Liver (tissue), 9 donors: ENCODE results near the gene ZNF503. TPM values are rescaled to one million over a fixed set of nuclear protein-coding genes. Genes with fewer than 3 reads are reported as not detected.

ENCODE experiments used
- DNase-seq: peaks from one replicate; pipeline ENCODE4 v3.0.0-alpha.2; 2017; ENCODE audit warnings: low spot score
- H3K27ac ChIP-seq, 2 donors: one replicate each; pipeline ENCODE4 v1.7.0; 2013; ENCODE audit warnings: inconsistent platforms in 2 of 2, low read length in 2 of 2, control low read depth in 1 of 2, low read depth in 1 of 2, mild to moderate bottlenecking in 1 of 2
- H3K27me3 ChIP-seq, 4 donors: one replicate each; pipeline versions ENCODE4 v1.6.1 to v1.7.0; 2013; ENCODE audit warnings: low read length in 3 of 4, inconsistent platforms in 1 of 4, mild to moderate bottlenecking in 1 of 4, moderate library complexity in 1 of 4; ENCODE audit not compliant: control insufficient read depth in 4 of 4, insufficient read depth in 4 of 4
- H3K36me3 ChIP-seq, 4 donors: one replicate each; pipeline versions ENCODE4 v1.6.1 to v1.7.0; 2013; ENCODE audit warnings: low read length in 3 of 4, mild to moderate bottlenecking in 3 of 4, low read depth in 1 of 4, moderate library complexity in 1 of 4; ENCODE audit not compliant: control insufficient read depth in 4 of 4, insufficient read depth in 3 of 4
- H3K4me1 ChIP-seq, 4 donors: one replicate each; pipeline versions ENCODE4 v1.6.1 to v1.7.0; 2013; ENCODE audit warnings: low read length in 3 of 4, mild to moderate bottlenecking in 3 of 4, moderate library complexity in 1 of 4; ENCODE audit not compliant: control insufficient read depth in 4 of 4, insufficient read depth in 4 of 4
- H3K4me3 ChIP-seq, 3 donors: one replicate each; pipeline versions ENCODE4 v1.6.1 to v1.7.0; 2013; ENCODE audit warnings: low read length in 3 of 3, control low read depth in 1 of 3, low read depth in 1 of 3, mild to moderate bottlenecking in 1 of 3
- H3K9ac ChIP-seq, 2 donors: one replicate each; pipeline ENCODE4 v1.7.0; 2013; ENCODE audit warnings: low read length in 2 of 2, mild to moderate bottlenecking in 2 of 2, moderate library complexity in 2 of 2, control low read depth in 1 of 2, low read depth in 1 of 2
- H3K9me3 ChIP-seq, 4 donors: one replicate each; pipeline versions ENCODE4 v1.6.1 to v1.7.0; 2013; ENCODE audit warnings: low read length in 3 of 4; ENCODE audit not compliant: control insufficient read depth in 4 of 4
- FOXA2 ChIP-seq: IDR thresholded peaks from 2 replicates; pipeline ENCODE4 v1.6.1; 2016; ENCODE audit warnings: antibody characterized with exemption
- GABPA ChIP-seq, 2 donors: IDR thresholded peaks in 1 of 2; conservative IDR thresholded peaks in 1 of 2; 2 replicates each; pipeline ENCODE4 v1.6.1; 2016; ENCODE audit warnings: antibody characterized with exemption in 2 of 2, mild to moderate bottlenecking in 1 of 2, moderate library complexity in 1 of 2
- HNF4A ChIP-seq, 2 donors: conservative IDR thresholded peaks; 2 replicates each; pipeline ENCODE4 v1.6.1; 2016; ENCODE audit warnings: antibody characterized with exemption in 2 of 2, mild to moderate bottlenecking in 2 of 2
- HNF4G ChIP-seq: IDR thresholded peaks from 2 replicates; pipeline ENCODE4 v1.6.1; 2016; ENCODE audit warnings: antibody characterized with exemption
- JUND ChIP-seq, 2 donors: IDR thresholded peaks; 2 replicates each; pipeline ENCODE4 v1.6.1; 2016; ENCODE audit warnings: antibody characterized with exemption in 2 of 2
- RAD21 ChIP-seq, 2 donors: IDR thresholded peaks; 2 replicates each; pipeline ENCODE4 v1.6.1; 2016; ENCODE audit warnings: antibody characterized with exemption in 2 of 2, mild to moderate bottlenecking in 2 of 2
- REST ChIP-seq: IDR thresholded peaks from 2 replicates; pipeline ENCODE4 v1.6.1; 2016; ENCODE audit warnings: antibody characterized with exemption, mild to moderate bottlenecking
- RXRA ChIP-seq, 2 donors: IDR thresholded peaks; 2 replicates each; pipeline ENCODE4 v1.6.1; 2017 to 2018; ENCODE audit warnings: antibody characterized with exemption in 2 of 2, mild to moderate bottlenecking in 1 of 2
- SP1 ChIP-seq: IDR thresholded peaks from 2 replicates; pipeline ENCODE4 v1.6.1; 2018; ENCODE audit warnings: antibody characterized with exemption, mild to moderate bottlenecking
- TAF1 ChIP-seq: conservative IDR thresholded peaks from 2 replicates; pipeline ENCODE4 v1.6.1; 2016; ENCODE audit warnings: antibody characterized with exemption, mild to moderate bottlenecking
- YY1 ChIP-seq: IDR thresholded peaks from 2 replicates; pipeline ENCODE4 v1.6.1; 2016; ENCODE audit warnings: antibody characterized with exemption, mild to moderate bottlenecking
- WGBS: extraction: QIAGEN DNeasy Blood & Tissue Kit; methylation state at CpG from one replicate; pipeline ENCODE4 v1.1.7; 2013; 5-methylcytosine and 5-hydroxymethylcytosine counted together
- polyA plus RNA-seq, 2 donors: library from polyadenylated mRNA; stranded (reverse) in 1 of 2; unstranded in 1 of 2; fragments of 200-250 nt in 1 of 2; fragments of >200 nt in 1 of 2; fragmentation: Nextera tagmentation in 1 of 2; extraction: Ambion mirVana in 1 of 2; gene quantifications; one replicate each; pipeline versions ENCODE4 v1.2.1 to v1.2.3, GENCODE V29; 2013 to 2015
- total RNA-seq, 2 donors: library from RNA; depleted of rRNA; stranded (reverse); fragments of >200 nt; gene quantifications; one replicate each; pipeline ENCODE4 v1.2.3, GENCODE V29; 2014
- TF ChIP-seq, protein P1 (sequence below): IDR thresholded peaks from 2 replicates; pipeline ENCODE4 v1.6.1; 2016; ENCODE audit warnings: antibody characterized with exemption
- TF ChIP-seq, protein P2 (sequence below): fragments of 150-350 bp; IDR thresholded peaks from 2 replicates; pipeline ENCODE4 v1.5.1; 2017; ENCODE audit warnings: improper control_type of control experiment, low read depth, low read length; ENCODE audit not compliant: missing input control
- donor health status: healthy.
- donor health status: healthy.
- donor health status: healthy.
- donor health status: healthy.
- donor health status: healthy.

The ZNF503 gene
- total and polyA plus RNA-seq, 4 donors: 1.6 to 5.2 (median 2.0) TPM

GRCh38 chr10:75439811-75440210 is 38.2 kb upstream of the ZNF503 start (continued):
- TF ChIP-seq GABPA (IDR thresholded peaks at IDR 0.05 in 1 of 2, conservative IDR thresholded peaks at IDR 0.05 in 1 of 2): no peak

DNA sequence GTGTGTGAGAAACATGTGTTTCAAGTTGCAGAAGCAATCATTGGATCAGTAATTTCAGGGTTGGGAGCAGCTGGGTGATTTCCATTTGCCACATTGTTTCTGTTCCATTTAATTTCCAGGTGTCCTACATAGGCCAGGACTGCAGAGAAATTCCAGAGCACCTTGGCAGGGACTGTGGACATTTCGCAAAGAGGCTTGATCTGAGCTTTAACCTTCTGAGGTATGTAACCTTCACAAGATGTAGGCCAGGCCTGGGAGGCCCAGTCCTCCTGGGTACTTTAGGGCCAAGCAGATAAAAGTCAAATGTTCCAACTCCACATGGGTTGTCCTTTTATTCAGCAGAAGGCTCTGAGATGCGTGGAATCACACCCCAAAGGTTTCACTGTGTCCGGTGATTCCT is 36.7 kb upstream of the ZNF503 start:
- DNase-seq: no peak
- Histone ChIP-seq H3K27ac (peak overlapping the region in 1 of 2 donors; percentile 14), H3K9me3 (no peaks in the 10 kb centered on the region)

DNA sequence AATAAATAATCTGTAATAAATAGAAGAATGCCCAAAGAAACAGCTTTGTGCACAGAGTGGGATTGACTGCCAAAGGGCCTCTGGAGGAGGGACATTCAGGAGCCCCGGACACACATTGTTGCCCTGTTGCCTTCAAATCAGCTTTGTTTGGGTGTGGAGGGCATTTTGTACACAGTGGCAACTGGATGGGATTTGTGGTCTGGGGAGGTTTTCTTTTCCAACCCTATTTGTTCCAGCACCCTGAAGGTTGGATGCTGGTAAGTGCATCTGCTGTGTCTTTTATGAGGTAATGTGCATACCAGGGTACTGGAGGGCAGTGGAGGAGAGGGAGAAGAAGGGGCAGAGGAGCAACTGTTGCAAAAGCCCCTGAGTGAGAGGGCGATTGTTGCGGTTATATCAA is 36.1 kb upstream of the ZNF503 start:
- Histone ChIP-seq H3K4me3 (no peak overlapping the region), H3K36me3 (no peaks in the 10 kb centered on the region), H3K9ac (no peak overlapping the region), H3K9me3 (no peaks in the 10 kb centered on the region), H3K27me3 (no peaks in the 10 kb centered on the region), H3K27ac (peak overlapping the region in 1 of 2 donors; percentile 14), H3K4me1 (peaks cover 11 to 64% (median 53%) of the 10 kb centered on the region in 4 donors)
- no peak for DNase-seq
- WGBS: 77% methylated on average over 3 of the region's 3 CpGs
- TF ChIP-seq YY1 (peak; percentile 55), HNF4G (no peak)

More for the DNA sequence above, 36.7 kb upstream of the ZNF503 start:
- TF ChIP-seq RXRA (IDR thresholded peaks at IDR 0.05) (peak; percentile 50 to 54), HNF4A (conservative IDR thresholded peaks at IDR 0.05) (peak; percentile 68 to 70), SP1 (peak; percentile 55), FOXA2 (no peak), JUND (IDR thresholded peaks at IDR 0.05) (peak in 1 of 2 donors; percentile 18), RAD21 (IDR thresholded peaks at IDR 0.05) (peak; percentile 20 to 41), REST (no peak)
- TF ChIP-seq, protein P1, sequence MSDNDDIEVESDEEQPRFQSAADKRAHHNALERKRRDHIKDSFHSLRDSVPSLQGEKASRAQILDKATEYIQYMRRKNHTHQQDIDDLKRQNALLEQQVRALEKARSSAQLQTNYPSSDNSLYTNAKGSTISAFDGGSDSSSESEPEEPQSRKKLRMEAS: peak; percentile 25
- H3K4me1 ChIP-seq: peaks cover 10 to 58% (median 48%) of the 10 kb centered on the region in 4 donors
- H3K27me3 ChIP-seq: no peaks in the 10 kb centered on the region
- WGBS: 61% methylated on average over 3 of the region's 3 CpGs
- H3K4me3 ChIP-seq: no peak overlapping the region
- no peaks in the 10 kb centered on the region for H3K36me3 ChIP-seq
- no peak overlapping the region for H3K9ac ChIP-seq

GRCh38 chr10:75436896-75437295 is 35.3 kb upstream of the ZNF503 start:
- H3K9me3 ChIP-seq: no peaks in the 10 kb centered on the region
- TF ChIP-seq HNF4A (conservative IDR thresholded peaks at IDR 0.05) (no peak), TAF1 (no peak), GABPA (IDR thresholded peaks at IDR 0.05 in 1 of 2, conservative IDR thresholded peaks at IDR 0.05 in 1 of 2) (no peak), JUND (IDR thresholded peaks at IDR 0.05) (no peak), RXRA (IDR thresholded peaks at IDR 0.05) (no peak), HNF4G (no peak), RAD21 (IDR thresholded peaks at IDR 0.05) (no peak), REST (no peak)
- TF ChIP-seq, protein P1: no peak
- TF ChIP-seq, protein P2, sequence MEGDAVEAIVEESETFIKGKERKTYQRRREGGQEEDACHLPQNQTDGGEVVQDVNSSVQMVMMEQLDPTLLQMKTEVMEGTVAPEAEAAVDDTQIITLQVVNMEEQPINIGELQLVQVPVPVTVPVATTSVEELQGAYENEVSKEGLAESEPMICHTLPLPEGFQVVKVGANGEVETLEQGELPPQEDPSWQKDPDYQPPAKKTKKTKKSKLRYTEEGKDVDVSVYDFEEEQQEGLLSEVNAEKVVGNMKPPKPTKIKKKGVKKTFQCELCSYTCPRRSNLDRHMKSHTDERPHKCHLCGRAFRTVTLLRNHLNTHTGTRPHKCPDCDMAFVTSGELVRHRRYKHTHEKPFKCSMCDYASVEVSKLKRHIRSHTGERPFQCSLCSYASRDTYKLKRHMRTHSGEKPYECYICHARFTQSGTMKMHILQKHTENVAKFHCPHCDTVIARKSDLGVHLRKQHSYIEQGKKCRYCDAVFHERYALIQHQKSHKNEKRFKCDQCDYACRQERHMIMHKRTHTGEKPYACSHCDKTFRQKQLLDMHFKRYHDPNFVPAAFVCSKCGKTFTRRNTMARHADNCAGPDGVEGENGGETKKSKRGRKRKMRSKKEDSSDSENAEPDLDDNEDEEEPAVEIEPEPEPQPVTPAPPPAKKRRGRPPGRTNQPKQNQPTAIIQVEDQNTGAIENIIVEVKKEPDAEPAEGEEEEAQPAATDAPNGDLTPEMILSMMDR: no peak
- H3K36me3 ChIP-seq: no peaks in the 10 kb centered on the region
- H3K4me1 ChIP-seq: peaks cover 14 to 67% (median 58%) of the 10 kb centered on the region in 4 donors
- no peaks in the 10 kb centered on the region for H3K27me3 ChIP-seq
- H3K9ac ChIP-seq: no peak overlapping the region
- no peak for DNase-seq
- no peak overlapping the region for H3K27ac ChIP-seq
- no peak overlapping the region for H3K4me3 ChIP-seq
